A673 (cell line): ENCODE measurements around the gene FOXP2. TPM values are rescaled to one million over a fixed set of nuclear protein-coding genes. Genes with fewer than 3 reads are reported as not detected.
"Not testable (repeated sequence)": the region's sequence is repeated elsewhere in the genome, so short reads cannot be mapped to it uniquely, and the experiment has no call there.

ENCODE experiments used
- BruUV-seq: library from RNA; stranded (reverse); fragments of 400-500 nt; replicated peaks from 2 replicates; lab custom pipeline; 2021; lab: Mats Ljungman, UMichigan
- CTCF ChIA-PET: fragments of 300-600 bp; sonication (Branson Sonifier 250); formaldehyde crosslinking; loops from one replicate; lab custom pipeline; 2022; ENCODE audit warnings: antibody characterized with exemption; lab: Charles Lee
- POLR2A ChIA-PET: fragments of 300-600 bp; sonication (Branson Sonifier 250); formaldehyde crosslinking; loops from one replicate; lab custom pipeline; 2022; ENCODE audit warnings: antibody characterized with exemption; ENCODE audit not compliant: low non-redundant PET; lab: Charles Lee
- DNase-seq: peaks from one replicate; pipeline ENCODE4 v3.0.0-alpha.2; 2015; ENCODE audit warnings: low spot score
- H3K27ac ChIP-seq: fragments of 200-600 bp; sonication (generic); 2 replicates; pipeline ENCODE4 v1.5.1; 2016; ENCODE audit warnings: mixed run types, low read depth, mild to moderate bottlenecking, mixed read lengths, antibody characterized with exemption, low read length; ENCODE audit not compliant: poor library complexity, severe bottlenecking
- H3K27me3 ChIP-seq: fragments of 200-600 bp; sonication (generic); replicated peaks from 2 replicates; pipeline ENCODE4 v1.6.1; 2017; ENCODE audit warnings: mixed run types, low read depth, mild to moderate bottlenecking, mixed read lengths, antibody characterized with exemption, low read length; ENCODE audit not compliant: insufficient read depth, poor library complexity
- H3K36me3 ChIP-seq: fragments of 200-600 bp; sonication (generic); 2 replicates; pipeline ENCODE4 v1.6.1; 2016; ENCODE audit warnings: mixed run types, mild to moderate bottlenecking, mixed read lengths, antibody characterized with exemption, low read length; ENCODE audit not compliant: insufficient read depth, poor library complexity, severe bottlenecking
- H3K4me1 ChIP-seq: fragments of 200-600 bp; sonication (generic); 2 replicates; pipeline ENCODE4 v1.6.1; 2017; ENCODE audit warnings: mixed run types, mild to moderate bottlenecking, mixed read lengths, antibody characterized with exemption, low read length; ENCODE audit not compliant: insufficient read depth, poor library complexity, severe bottlenecking
- H3K4me3 ChIP-seq: fragments of 200-600 bp; sonication (generic); 2 replicates; pipeline ENCODE4 v1.5.1; 2016; ENCODE audit warnings: low read depth, mixed run types, mild to moderate bottlenecking, mixed read lengths, low read length; ENCODE audit not compliant: poor library complexity, severe bottlenecking
- H3K9me3 ChIP-seq: fragments of 200-600 bp; sonication (generic); 2 replicates; pipeline ENCODE4 v1.6.1; 2016; ENCODE audit warnings: mixed run types, low read depth, mild to moderate bottlenecking, mixed read lengths, antibody characterized with exemption, low read length; ENCODE audit not compliant: poor library complexity, severe bottlenecking
- EZH2 ChIP-seq: fragments of 200-600 bp; sonication (generic); IDR thresholded peaks from 2 replicates; pipeline ENCODE4 v1.6.1; 2017; ENCODE audit warnings: borderline replicate concordance, low read depth, mild to moderate bottlenecking, mixed read lengths, antibody characterized with exemption, low read length; ENCODE audit not compliant: poor library complexity, severe bottlenecking
- intact Hi-C: fragments of 100-400 bp; cut with micrococcal nuclease; formaldehyde crosslinking; loops from one replicate; pipeline ENCODE4 v1.10.0; 2022; ENCODE audit not compliant: unreplicated experiment
- total RNA-seq: library from RNA; stranded (reverse); gene quantifications from 2 replicates; pipeline ENCODE4 v1.2.3, GENCODE V29; 2021
- TF ChIP-seq, protein P1 (sequence below): fragments of 300-800, 200-600 bp; sonication (generic); conservative IDR thresholded peaks from 2 replicates; pipeline ENCODE4 v1.5.1; 2017; ENCODE audit warnings: low read depth, mild to moderate bottlenecking, antibody characterized with exemption, low read length, moderate library complexity, mixed read lengths

Gene FOXP2
- total RNA-seq, 1 experiment from 2014 or later = not detected

DNA sequence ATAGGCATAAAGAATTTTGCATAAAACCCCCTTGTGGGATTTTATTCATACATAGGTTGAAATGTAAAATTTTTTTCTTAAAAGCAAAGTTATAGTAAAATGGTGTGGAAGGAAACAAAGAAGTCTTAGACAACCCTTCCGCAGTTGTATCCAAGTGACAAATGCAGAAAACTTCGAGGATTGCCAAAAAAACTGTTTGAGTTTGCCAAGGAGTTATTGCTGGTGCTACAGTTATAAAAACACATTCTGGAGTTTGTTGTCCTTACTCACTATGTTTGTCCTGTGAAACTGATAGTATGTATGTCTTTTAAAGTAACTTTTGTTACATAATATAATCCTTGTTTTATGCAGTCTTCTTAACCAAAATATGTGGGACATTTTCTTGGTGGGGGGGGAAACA is 120.3 kb downstream of the FOXP2 start:
- CTCF ChIA-PET = no interaction called here
- TF ChIP-seq EZH2 = no peak
- TF ChIP-seq, protein P1, sequence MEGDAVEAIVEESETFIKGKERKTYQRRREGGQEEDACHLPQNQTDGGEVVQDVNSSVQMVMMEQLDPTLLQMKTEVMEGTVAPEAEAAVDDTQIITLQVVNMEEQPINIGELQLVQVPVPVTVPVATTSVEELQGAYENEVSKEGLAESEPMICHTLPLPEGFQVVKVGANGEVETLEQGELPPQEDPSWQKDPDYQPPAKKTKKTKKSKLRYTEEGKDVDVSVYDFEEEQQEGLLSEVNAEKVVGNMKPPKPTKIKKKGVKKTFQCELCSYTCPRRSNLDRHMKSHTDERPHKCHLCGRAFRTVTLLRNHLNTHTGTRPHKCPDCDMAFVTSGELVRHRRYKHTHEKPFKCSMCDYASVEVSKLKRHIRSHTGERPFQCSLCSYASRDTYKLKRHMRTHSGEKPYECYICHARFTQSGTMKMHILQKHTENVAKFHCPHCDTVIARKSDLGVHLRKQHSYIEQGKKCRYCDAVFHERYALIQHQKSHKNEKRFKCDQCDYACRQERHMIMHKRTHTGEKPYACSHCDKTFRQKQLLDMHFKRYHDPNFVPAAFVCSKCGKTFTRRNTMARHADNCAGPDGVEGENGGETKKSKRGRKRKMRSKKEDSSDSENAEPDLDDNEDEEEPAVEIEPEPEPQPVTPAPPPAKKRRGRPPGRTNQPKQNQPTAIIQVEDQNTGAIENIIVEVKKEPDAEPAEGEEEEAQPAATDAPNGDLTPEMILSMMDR = no peak
- no TSS peak for BruUV-seq
- H3K27me3 ChIP-seq = peaks cover 88% of the 10 kb centered on the region
- H3K9me3 ChIP-seq = no peaks in the 10 kb centered on the region
- H3K4me3 ChIP-seq = no peak overlapping the region
- intact Hi-C loops = loop anchor here (10.0 kb wide), 1 partner anchor 450 kb away; no protein-coding TSS in a partner anchor
- H3K27ac ChIP-seq = no peak overlapping the region
- no peak for DNase-seq
- H3K36me3 ChIP-seq = no peaks in the 10 kb centered on the region
- POLR2A ChIA-PET = no interaction called here
- H3K4me1 ChIP-seq = no peaks in the 10 kb centered on the region

DNA sequence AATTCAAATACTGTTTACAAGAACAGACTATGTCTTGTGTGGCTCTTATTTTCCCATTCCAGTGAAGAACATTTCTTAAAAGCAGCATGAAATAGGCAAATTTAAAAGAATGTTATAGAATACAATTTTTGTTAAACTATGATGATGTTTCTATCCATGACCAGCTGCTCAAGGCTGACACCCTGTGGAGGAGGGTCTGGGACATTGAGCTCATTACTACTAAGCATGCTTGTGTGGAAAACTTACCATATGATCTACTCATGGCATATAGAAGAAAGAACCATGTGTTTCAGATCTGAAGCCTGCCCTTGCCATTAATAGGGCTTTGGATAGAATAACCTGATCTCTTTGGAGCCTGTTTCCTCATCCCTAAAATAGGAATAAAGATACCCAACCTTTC is 125.0 kb downstream of the FOXP2 start:
- no TSS peak for BruUV-seq
- CTCF ChIA-PET = interaction anchor here (0.9 to 1.0 kb wide), 2 partner anchors 113 to 124 kb away, joined by 3 to 4 read pairs; no protein-coding TSS in a partner anchor
- TF ChIP-seq, protein P1 = peak; percentile 44; the same call in 1 of the 2 replicates
- peak; percentile 24 for TF ChIP-seq EZH2
- no peak overlapping the region for H3K4me3 ChIP-seq
- POLR2A ChIA-PET = interaction anchor here (0.6 kb wide), 1 partner anchor 1386 kb away, joined by 3 read pairs; no protein-coding TSS in a partner anchor
- intact Hi-C loops = loop anchor here (10.0 kb wide), 1 partner anchor 455 kb away; no protein-coding TSS in a partner anchor
- H3K36me3 ChIP-seq = no peaks in the 10 kb centered on the region
- no peak overlapping the region for H3K27ac ChIP-seq
- H3K9me3 ChIP-seq = no peaks in the 10 kb centered on the region
- peaks cover 93% of the 10 kb centered on the region for H3K27me3 ChIP-seq
- no peaks in the 10 kb centered on the region for H3K4me1 ChIP-seq
- peak; percentile 26 for DNase-seq

DNA sequence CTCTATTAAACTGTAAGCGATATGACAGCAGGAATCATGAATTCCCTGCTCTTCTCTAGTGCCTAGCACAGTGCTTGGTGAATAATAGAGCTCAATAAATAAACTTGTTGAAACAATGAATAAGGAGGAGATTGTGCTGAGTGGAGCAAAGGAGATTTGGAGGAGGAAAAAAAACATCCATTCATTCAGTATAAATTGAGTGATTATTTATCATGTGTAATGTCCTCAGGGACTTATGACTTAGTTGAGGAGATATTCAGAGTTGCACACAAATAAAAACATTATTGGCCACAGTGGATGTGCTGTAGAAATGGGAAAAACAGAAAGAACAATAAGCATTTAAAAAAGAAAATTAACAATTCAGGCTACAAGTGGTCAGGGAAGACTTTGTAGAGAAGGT is 125.7 kb downstream of the FOXP2 start:
- Histone ChIP-seq H3K4me1 (no peaks in the 10 kb centered on the region), H3K4me3 (no peak overlapping the region), H3K9me3 (no peaks in the 10 kb centered on the region), H3K36me3 (no peaks in the 10 kb centered on the region), H3K27me3 (peaks cover 97% of the 10 kb centered on the region), H3K27ac (no peak overlapping the region)
- CTCF ChIA-PET = interaction anchor here (0.9 kb wide), 1 partner anchor 123 kb away, joined by 3 read pairs; no protein-coding TSS in a partner anchor
- TF ChIP-seq, protein P1 = no peak
- TF ChIP-seq EZH2 = no peak
- no peak for DNase-seq
- no TSS peak for BruUV-seq
- POLR2A ChIA-PET = no interaction called here
- intact Hi-C loops = no loop called here

DNA sequence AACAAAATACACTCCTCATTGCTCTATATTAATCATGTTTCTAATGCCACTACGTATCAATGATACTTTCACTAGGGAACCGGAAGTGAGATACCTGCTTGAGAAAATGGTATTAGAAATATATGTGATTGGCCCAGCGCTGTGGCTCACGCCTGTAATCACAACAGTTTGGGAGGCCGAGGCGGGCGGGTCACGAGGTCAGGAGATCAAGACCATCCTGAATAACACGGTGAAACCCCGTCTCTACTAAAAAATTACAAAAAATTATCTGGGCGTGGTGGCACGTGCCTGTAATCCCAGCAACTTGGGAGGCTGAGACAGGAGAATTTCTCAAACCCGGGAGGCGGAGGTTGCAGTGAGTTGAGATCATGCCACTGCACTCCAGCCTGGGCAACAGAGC is 132.7 kb downstream of the FOXP2 start:
- POLR2A ChIA-PET, BruUV-seq, H3K4me3 ChIP-seq, H3K4me1 ChIP-seq, H3K27ac ChIP-seq, CTCF ChIA-PET, DNase-seq, H3K36me3 ChIP-seq, intact Hi-C loops, H3K9me3 ChIP-seq: not testable (repeated sequence)
- H3K27me3 ChIP-seq = peaks cover 76% of the 10 kb centered on the region
